ENCODE measurements around the gene WFDC6. TPM values are rescaled to one million over a fixed set of nuclear protein-coding genes. Genes with fewer than 3 reads are reported as not detected.

The WFDC6 gene
- total and polyA plus RNA-seq, 12 donors: not detected

DNA sequence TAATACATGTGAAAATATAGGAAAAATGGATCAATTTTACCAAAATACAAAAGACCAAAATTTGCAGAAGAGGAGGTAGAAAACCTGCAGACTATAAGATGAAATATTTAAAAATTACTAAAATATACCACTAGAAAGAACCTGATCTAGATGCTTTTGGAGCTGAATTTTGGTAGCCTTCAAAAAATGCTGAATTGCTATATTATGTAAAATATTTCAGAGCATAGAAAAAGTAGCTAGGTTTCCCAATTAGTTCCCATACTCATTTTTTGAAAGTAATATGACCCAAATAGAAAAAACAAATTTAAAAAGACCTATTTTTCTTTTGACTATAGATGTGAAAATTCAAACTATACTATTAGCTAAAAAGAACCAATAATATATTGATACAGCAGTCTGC, 11.5 kb upstream of the WFDC6 start:
- peaks cover 0 to 8% (median 0%) of the 10 kb centered on the region in 11 donors for H3K9me3 ChIP-seq
- no peak for DNase-seq
- TF ChIP-seq, protein P1, sequence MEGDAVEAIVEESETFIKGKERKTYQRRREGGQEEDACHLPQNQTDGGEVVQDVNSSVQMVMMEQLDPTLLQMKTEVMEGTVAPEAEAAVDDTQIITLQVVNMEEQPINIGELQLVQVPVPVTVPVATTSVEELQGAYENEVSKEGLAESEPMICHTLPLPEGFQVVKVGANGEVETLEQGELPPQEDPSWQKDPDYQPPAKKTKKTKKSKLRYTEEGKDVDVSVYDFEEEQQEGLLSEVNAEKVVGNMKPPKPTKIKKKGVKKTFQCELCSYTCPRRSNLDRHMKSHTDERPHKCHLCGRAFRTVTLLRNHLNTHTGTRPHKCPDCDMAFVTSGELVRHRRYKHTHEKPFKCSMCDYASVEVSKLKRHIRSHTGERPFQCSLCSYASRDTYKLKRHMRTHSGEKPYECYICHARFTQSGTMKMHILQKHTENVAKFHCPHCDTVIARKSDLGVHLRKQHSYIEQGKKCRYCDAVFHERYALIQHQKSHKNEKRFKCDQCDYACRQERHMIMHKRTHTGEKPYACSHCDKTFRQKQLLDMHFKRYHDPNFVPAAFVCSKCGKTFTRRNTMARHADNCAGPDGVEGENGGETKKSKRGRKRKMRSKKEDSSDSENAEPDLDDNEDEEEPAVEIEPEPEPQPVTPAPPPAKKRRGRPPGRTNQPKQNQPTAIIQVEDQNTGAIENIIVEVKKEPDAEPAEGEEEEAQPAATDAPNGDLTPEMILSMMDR (IDR thresholded peaks at IDR 0.05): no peak
- peaks cover 0 to 39% (median 14%) of the 10 kb centered on the region in 7 donors for H3K27me3 ChIP-seq
- no peak for ATAC-seq
- H3K27ac ChIP-seq: no peak overlapping the region
- intact Hi-C loops (cut with DNase I): loop anchor here in 1 of 10 donors (10.0 kb wide), 1 partner anchor 894 kb away; no protein-coding TSS in a partner anchor
- no peaks in the 10 kb centered on the region for H3K4me1 ChIP-seq
- no peak overlapping the region for H3K4me3 ChIP-seq
- H3K36me3 ChIP-seq: no peaks in the 10 kb centered on the region

DNA sequence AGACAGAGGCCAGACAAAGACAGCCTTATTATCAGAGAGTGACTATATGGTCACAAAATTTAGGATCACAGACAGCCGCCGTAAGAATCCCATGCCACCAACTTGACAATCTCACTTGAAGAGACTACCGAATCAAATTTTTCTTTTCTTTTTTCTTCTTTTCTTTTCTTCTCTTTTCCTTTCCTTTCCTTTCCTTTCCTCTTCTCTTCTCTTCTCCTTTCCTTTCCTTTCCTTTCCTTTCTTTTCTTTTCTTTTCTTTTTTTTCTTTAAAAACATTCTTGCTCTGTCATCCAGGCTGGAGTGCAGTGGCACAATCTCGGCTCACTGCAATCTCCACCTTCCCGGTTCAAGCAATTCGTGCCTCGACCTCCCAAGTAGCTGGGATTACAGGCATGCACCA, 9.1 kb upstream of the WFDC6 start:
- Histone ChIP-seq H3K27ac (no peak overlapping the region), H3K4me1 (no peaks in the 10 kb centered on the region), H3K9me3 (peaks cover 0 to 8% (median 0%) of the 10 kb centered on the region in 11 donors), H3K36me3 (no peaks in the 10 kb centered on the region), H3K27me3 (peaks cover 0 to 36% (median 18%) of the 10 kb centered on the region in 7 donors), H3K4me3 (no peak overlapping the region)
- TF ChIP-seq, protein P1 (IDR thresholded peaks at IDR 0.05): no peak
- no peak for ATAC-seq
- 81 to 84% methylated on average over 7 of the region's 7 CpGs for WGBS, 2 donors
- no peak for DNase-seq
- intact Hi-C loops (cut with DNase I): loop anchor here in 3 of 10 donors (5.0 to 10.0 kb wide), 2 partner anchors 219 to 226 kb away; no protein-coding TSS in a partner anchor

DNA sequence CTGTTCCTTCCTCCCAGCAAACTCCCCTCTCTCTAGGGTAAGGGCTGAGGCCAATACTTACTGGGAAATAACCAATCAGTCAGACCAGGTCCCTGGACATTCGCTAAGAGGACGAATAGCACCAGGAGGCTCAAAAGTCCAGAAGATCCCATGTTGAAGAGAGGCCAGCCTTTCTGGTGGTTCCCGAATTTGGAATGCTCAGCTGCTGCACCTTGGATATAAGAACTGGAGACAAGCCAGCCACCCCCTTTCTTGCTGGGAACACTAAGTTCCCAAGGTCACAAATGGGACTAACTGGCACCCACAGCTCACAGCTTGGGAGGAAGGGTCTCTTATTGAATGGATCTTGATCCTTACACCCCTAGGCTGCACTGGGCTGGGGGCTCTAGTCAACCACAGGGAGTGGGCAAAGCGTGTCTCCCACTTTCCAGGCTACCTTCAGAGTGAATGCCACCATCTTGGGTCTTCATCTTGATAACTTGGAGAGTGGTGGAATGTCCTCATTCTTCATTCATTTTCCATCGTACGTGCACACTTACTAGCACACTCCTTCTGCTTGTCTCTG, 8.0 kb upstream of the WFDC6 start, which contains the start of gene EPPIN:
EPPIN (minus strand) TSS at position 196 of the 565 bp plus-strand sequence; CDS start at position 152, 44 bp downstream.
- DNase-seq (no peak), ATAC-seq (no peak)
- WGBS, 2 donors: 79 to 83% methylated on average over 6 of the region's 6 CpGs
- H3K27ac ChIP-seq: no peak within 1 kb of the TSS
- TF ChIP-seq, protein P1 (IDR thresholded peaks at IDR 0.05): no peak
- H3K4me1 ChIP-seq: no peaks in the 10 kb centered on the region
- H3K27me3 ChIP-seq: peaks cover 0 to 36% (median 20%) of the 10 kb centered on the region in 7 donors
- intact Hi-C loops (cut with DNase I): loop anchor here in 3 of 10 donors (5.0 to 10.0 kb wide), 2 partner anchors 220 to 228 kb away; no protein-coding TSS in a partner anchor
- peaks cover 0 to 8% (median 0%) of the 10 kb centered on the region in 11 donors for H3K9me3 ChIP-seq
- no peaks in the 10 kb centered on the region for H3K36me3 ChIP-seq
- no peak within 1 kb of the TSS for H3K4me3 ChIP-seq

DNA sequence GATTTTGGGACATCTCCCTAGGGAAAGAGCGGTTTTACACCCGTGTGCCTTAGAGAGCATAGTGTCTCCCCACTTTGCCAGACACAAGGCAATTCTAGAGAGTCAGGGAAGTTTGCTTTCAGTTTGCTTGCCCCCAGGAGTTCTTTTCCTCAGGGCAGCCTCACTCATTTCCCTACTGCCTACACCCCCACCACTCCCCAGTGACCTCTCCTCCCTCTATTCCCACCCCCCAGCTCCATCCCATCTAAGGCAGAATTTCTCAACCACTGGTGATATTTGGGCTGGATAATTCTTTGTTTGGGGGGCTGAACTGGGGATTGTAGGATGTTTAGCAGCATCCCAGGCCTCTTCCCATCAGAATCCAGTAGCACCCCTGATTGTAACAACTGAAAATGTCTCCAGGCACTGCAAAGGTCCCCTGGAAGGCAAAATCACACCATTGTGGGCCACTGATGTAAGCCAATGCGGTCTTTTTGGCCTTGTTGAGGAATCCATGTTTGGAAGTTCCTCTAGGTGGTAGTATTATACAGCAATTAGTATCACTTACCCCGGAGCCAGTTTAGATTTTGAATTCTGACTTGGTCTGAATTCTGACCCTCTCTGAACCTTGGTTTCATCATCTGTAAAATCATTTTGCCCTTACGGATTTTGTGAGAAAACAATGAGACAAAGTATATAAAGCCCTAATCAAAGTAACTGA, 6.6 kb upstream of the WFDC6 start:
- 11 to 23% methylated on average over 5 of the region's 5 CpGs for WGBS, 2 donors
- intact Hi-C loops (cut with DNase I): loop anchor here in 3 of 10 donors (5.0 to 10.0 kb wide), 2 partner anchors 221 to 229 kb away; no protein-coding TSS in a partner anchor
- Histone ChIP-seq H3K36me3 (no peaks in the 10 kb centered on the region), H3K4me3 (no peak overlapping the region), H3K9me3 (peaks cover 0 to 4% (median 0%) of the 10 kb centered on the region in 11 donors), H3K27me3 (peaks cover 0 to 47% (median 23%) of the 10 kb centered on the region in 7 donors), H3K4me1 (no peaks in the 10 kb centered on the region), H3K27ac (no peak overlapping the region)
- TF ChIP-seq, protein P1 (IDR thresholded peaks at IDR 0.05): peak in 6 of 9 donors; percentile 24 to 48 (median 32)
- ATAC-seq: no peak
- DNase-seq: no peak
